MM.1S (cell line): Measurements from ENCODE around the gene FTH1.

Experiments
- EZH2 ChIP-seq: fragments of 300-600 bp; sonication (generic); optimal IDR thresholded peaks from 2 replicates; pipeline ENCODE3; 2017; ENCODE audit warnings: low read depth, mild to moderate bottlenecking, antibody characterized with exemption, low read length, mixed read lengths
- EZH2phosphoT487 ChIP-seq: fragments of 300-600 bp; sonication (generic); IDR thresholded peaks from 2 replicates; pipeline ENCODE4 v1.6.1; 2018; ENCODE audit warnings: antibody characterized with exemption, low read length
- TF ChIP-seq, protein P1 (sequence below): fragments of 300-600 bp; sonication (generic); IDR thresholded peaks from 2 replicates; pipeline ENCODE4 v1.5.1; 2016; ENCODE audit warnings: antibody characterized with exemption, low read length, mixed read lengths

DNA sequence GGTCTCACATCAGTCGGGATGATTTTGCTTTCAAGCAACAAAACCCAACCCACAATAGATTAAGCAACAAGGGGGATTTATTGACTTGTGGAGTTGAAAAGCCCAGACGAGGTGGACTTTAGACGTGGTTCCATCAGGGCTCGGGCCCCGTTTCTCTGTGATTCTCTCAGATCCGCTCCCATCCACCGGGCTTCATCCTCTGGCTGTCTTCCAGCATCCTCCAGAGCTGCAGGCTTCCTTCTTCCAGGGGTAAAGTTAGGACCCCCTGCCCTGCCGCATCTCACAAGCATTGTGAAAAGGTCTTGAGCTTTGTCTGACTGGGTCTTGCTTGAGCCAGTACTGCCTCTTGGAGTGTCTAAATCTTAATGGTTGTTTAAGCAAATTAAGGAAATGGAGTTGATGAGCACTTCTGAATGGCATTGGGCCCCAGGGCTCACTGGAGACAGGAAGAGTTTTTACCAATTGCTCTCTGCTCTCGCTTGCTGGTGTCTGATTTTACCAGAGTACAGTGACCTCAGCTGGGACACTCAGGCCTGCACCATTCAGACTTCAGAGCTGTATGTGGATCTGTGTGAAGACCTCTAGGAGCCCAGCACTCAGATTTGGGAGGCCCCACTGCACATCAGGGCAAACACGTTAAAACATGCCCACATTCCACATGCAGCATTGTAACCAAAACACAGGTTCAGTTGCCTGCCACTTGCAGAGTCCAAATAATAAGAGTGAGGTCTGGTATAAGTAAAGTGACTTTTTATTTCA lies 13.5 kb upstream of the FTH1 start:
- TF ChIP-seq, protein P1, sequence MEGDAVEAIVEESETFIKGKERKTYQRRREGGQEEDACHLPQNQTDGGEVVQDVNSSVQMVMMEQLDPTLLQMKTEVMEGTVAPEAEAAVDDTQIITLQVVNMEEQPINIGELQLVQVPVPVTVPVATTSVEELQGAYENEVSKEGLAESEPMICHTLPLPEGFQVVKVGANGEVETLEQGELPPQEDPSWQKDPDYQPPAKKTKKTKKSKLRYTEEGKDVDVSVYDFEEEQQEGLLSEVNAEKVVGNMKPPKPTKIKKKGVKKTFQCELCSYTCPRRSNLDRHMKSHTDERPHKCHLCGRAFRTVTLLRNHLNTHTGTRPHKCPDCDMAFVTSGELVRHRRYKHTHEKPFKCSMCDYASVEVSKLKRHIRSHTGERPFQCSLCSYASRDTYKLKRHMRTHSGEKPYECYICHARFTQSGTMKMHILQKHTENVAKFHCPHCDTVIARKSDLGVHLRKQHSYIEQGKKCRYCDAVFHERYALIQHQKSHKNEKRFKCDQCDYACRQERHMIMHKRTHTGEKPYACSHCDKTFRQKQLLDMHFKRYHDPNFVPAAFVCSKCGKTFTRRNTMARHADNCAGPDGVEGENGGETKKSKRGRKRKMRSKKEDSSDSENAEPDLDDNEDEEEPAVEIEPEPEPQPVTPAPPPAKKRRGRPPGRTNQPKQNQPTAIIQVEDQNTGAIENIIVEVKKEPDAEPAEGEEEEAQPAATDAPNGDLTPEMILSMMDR, result no peak
- TF ChIP-seq EZH2phosphoT487 (no peak), EZH2 (no peak)
